GM19455 (cell line): Measurements from ENCODE around the gene LHPP.
"Not testable (repeated sequence)": the region's sequence is repeated elsewhere in the genome, so short reads cannot be mapped to it uniquely, and the experiment has no call there.

Experiments used
- ATAC-seq: cut with Tn5 transposase; IDR thresholded peaks from one replicate; pipeline ENCODE4 v1.9.1; 2021; ENCODE audit not compliant: unreplicated experiment

LHPP gene, protein sequence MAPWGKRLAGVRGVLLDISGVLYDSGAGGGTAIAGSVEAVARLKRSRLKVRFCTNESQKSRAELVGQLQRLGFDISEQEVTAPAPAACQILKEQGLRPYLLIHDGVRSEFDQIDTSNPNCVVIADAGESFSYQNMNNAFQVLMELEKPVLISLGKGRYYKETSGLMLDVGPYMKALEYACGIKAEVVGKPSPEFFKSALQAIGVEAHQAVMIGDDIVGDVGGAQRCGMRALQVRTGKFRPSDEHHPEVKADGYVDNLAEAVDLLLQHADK

DNA sequence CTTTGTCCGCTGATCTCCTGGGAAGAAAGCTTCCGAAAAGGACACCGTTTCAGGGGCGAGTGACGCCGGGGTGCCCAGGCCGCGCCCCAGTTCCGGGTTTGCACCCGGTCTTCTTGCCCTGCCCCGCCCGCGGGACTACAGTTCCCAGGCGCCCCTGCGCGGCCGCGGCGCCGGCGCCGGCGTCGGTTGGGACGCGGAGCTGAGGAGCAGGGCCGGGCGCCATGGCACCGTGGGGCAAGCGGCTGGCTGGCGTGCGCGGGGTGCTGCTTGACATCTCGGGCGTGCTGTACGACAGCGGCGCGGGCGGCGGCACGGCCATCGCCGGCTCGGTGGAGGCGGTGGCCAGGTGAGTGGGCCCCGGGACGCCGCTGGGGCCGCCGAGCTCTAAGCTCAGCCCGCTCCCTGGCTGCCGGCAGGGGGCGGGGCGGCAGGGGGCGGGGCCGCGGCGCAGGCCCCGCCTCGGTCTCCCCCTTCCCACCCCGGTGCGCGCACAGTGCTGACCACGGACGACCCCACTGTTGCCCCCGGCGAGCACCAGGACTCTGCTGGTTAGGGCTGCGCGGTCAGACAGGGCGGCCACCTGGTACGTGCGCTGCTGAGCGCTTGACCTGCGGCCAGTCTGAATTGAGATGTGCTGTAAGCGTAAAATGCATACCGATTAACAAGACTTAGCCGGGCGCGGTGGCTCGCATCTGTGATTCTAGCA is at the start of gene LHPP:
Gene LHPP (plus strand): TSS at position 182 of the 706 bp plus-strand sequence. CDS start 40 bp downstream, at position 222.
- ATAC-seq: peak; percentile 96

DNA sequence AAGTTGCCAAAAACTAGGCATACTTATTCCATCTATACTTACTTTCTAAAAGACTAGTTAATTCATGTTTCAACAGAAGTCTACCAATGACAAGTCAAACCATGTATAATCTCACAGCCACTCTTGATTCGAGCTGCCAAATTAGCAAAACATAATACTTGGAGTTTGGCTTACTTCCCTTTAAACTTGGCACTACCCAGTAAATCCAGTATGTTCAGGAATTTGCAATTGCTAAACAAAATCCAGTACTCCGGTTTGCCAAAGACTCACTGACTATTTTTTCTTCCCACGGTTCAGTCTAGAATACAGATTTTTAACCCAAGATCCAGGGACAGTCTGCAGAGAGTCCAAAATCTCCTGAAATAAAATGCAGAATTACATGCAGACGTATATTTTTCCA is 47.5 kb upstream of the LHPP start:
- no peak for ATAC-seq

DNA sequence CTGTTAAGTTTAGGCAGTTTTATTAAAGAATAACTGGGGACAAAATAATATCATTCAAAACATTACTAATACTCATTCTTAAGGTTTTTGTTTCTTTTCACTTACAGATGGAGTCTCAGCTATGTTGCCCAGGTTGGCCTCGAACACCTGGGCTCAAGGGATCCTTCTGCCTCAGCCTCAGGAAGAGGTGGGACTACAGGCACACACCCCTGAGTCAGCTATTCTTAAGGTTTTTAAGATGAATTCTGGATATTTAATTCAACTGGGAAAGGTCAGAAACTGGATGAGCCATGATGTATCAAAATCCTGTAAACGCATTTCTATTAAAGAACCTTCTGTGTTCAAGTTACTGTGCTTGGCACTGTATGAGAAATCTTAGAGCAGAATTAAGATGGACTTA is 46.4 kb upstream of the LHPP start:
- no peak for ATAC-seq

DNA sequence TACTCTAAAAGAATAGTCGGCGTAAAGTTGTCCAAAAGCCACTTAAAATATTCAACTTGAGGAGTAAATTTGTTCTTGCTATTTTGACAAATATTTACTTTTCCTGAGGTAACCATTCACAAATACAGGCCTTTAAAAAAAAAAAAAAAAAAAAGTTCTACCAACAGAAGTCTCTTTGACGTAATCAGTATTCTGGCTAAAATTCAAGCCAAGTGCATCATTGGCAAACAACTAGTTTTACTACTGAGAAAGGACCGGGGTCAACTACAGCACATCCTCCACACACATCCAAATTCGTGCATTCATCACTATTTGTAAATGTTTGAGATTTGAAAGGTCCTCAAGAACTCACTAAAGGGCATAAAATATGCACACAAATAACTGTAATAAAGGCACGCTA is 44.9 kb upstream of the LHPP start:
- ATAC-seq: no peak

DNA sequence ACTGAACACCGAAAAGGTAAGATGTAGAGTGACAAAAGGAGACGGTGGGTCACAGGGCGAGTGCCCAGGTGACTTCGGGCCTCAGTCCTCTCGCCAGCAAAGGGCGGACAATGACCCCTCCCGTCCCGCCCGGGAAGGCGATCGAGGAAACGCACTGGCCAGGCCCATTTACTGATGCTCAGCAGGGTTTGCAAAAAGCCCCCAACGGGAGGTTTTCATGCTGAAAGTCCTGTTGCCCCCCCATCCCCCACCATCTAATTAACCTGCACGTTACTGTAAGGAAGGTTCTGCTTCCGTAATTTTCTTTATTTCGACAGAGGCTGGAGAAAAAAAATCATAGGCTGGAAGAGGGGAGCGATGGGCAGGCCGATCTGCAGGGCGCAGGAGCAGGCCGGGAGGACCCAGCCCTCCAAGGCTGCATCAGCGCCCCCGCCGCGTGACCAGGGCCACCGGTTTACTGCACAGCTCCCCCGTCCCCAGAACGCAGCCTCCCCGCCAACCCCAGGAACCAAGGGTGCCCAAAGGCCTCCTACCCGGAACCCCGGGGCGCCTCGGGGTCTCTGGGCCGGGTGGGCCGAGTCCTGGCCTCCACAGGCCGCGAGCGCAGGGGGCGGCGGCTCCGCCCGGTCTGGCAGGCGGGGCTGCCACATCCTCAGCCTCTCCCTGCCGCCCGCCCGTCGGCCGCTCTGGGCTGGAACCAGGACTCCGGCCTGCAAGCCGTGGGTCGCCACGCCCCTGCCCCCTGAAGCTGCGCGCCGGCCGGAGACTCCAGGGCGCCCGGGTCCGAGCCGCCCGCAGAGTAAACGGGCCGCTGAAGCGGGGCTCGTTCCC is 43.5 kb upstream of the LHPP start:
- peak; percentile 26 for ATAC-seq

DNA sequence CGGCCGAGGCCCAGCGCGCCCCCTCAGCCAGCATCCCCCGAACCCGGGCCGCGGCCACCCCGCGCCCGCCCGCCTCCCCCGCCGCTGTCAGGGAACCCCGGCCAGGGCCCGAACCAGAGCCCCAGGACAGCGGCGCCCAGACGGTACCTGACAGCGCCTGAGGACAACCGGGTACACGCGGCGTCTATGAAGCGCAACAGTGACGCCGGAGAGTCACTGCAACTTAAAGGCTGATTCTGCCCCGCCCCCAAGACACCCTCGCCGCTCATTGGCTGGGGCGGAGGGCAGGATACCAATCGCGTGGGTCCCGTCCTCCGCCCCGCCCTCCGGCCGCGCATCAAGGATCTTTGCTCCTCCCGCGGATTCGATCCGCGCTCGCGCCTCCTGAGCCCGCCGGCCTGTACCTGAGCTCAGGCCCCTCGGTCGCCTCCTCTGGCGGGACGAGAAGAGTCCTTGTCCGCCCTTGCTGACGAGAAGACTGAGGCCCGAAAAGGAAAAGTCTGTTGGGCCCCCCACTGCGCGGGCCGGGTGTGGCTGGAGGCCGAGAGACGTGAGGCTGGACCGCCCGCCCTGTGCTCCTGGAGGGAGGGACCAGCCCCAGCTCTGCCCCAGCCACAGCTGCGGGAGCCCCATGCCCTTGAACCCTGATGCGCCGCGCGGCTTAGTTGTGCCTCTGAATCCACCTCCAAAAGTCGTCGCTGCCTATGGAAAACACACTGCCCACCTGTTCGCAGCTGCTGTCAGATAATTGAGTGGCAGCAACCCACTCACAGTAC is 42.7 kb upstream of the LHPP start, which contains the start of gene OAT:
Gene OAT (minus strand): TSS at position 198 of the 776 bp plus-strand sequence. CDS start 6,752 bp downstream, outside the sequence.
- peak; percentile 95 for ATAC-seq

DNA sequence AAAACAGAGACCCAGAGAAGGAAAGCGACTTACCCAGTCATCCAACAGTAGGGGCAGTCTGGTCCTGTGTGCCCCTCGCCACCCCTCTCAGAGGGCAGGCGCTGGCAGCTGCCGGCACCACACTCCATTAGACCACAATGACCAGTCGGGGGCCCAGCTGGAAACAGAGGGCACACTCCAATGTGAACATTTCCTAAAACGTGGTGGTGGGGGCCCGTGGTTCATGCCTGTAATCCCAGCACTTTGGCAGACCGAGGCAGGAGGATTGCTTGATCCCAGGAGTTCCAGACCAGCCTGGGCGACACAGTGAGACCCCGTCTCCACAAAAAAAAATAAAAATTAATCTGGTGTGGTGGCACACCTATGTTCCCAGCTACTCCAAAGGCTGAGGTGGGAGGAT is 42.0 kb upstream of the LHPP start:
- ATAC-seq: no peak

DNA sequence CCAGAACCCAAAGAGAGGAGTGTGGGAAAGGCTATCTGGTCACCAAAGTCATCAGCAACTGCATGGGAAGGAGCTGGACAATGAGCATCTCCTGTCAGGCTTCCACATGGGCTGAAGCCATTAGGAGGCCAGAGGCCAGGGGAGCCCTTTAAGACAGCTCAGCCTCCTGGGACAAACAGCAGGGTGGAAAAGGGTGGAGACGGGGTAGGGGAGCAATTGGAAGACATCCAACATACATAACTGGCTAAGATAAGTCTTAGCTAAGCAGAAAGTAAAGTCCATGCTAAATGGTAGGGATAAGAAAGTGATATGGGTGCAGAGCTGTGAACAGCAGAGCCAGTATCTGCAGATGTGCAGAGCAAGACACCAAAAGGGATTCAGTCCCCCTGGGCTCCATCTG is 41.4 kb upstream of the LHPP start:
- no peak for ATAC-seq

DNA sequence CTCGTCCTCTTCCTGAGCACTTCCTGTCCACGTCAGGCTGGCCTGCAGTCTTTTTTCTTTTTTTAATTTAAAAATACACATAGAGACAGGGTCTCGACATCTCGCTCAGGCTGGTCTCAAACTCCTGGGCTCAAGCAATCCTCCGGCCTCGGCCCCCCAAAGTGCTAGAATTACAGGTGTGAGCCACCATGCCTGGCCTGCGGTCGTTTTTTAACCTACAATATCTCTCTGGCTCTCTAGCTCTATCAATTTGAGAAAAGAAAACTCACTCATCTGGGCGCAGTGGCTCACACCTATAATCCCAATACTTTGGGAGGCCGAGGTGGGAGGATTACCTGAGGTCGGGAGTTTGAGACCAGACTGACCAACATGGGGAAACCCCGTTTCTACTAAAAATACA is 38.9 kb upstream of the LHPP start:
- ATAC-seq: no peak

DNA sequence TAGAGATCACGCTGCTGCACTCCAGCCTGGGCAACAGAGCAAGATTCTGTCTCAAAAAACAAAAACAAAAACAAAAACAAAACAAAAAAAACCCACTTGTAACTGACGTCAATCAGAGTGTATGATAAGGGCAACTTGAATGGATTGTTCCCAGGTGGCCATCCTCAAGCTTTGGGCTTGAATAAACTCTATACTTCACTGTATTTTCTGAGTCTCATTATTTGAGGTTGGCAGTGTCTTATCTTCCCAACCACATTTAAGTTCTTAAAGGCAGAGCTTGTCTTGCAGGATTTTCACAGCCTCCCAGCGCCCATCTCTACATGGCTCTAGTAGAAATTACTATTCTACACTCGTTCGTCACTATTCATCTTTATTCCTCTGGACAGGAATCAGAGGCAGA is 37.8 kb upstream of the LHPP start:
- no peak for ATAC-seq

DNA sequence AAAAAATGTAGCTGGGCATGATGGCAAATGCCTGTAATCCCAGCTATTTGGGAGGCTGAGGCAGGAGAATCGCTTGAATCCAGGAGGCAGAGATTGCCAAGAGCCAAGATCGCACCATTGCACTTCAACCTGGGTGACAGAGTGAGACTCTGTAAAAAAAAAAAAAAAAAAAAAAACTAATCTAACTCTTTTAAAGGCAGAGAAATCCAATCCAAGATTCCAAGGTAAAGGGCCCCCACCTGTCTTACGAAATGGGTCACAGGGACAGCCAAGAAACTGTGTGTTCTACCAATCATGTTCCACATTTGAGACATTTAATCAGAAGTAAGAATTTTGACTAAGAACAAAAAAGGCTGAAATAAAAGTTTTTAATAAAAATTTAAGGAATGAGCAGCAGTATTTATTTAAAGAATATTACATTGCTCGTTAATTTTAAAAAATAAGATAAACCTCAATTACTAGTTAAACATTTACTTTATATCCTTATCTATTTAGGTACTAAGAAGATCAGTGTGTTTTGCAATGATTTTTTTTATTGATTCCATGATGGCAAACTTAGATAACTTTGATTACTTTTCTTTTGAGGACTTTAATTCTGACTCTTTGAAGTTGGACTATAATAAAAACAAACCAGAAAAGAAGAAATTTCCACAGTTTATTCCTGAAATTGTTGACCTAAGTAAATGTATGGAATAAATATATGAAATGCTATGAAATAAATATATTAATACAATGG is 36.2 kb upstream of the LHPP start:
- no peak for ATAC-seq

DNA sequence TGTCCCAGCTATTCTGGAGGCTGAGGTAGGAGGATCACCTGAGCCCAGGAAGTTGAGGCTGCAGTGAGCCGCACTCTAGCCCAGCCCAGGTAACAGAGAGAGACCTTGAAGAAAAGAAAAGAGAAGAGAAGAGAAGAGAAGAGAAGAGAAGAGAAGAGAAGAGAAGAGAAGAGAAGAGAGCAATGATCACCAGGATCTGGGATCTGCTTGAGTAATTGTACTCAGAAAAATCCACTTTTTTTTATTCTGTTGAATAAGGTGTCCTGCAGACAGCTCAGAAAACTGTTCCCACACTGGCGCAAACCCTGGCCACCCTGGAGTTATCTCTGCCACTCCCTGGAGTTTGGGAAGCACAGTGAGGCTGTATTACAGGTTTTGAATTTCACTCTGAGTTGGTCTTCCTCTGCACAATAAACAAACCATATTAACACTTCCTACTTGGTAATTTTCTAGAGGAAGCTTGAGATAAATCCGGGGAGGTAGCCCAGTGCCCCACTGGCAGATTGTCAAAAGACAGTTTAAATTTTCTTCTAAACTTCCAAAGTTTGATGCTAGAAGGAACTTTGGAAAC is 33.3 kb upstream of the LHPP start:
- no peak for ATAC-seq

DNA sequence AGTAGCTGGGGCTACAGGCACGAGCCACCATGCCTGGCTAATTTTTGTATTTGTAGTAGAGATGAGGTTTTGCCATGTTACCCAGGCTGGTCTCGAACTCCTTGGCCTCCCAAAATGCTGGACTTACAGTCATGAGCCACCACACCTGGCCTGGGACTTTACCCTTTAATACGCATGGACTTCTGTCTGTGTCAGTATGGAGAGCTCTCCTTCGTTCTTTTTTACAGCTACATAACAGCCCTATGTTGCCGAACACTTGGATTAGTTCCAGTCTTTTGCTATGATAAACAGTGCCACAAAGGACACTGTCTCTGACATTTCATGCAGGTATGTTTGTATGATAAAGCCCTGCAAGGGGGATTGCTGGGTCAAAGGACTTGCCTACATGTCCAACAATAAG is 32.0 kb upstream of the LHPP start:
- no peak for ATAC-seq

DNA sequence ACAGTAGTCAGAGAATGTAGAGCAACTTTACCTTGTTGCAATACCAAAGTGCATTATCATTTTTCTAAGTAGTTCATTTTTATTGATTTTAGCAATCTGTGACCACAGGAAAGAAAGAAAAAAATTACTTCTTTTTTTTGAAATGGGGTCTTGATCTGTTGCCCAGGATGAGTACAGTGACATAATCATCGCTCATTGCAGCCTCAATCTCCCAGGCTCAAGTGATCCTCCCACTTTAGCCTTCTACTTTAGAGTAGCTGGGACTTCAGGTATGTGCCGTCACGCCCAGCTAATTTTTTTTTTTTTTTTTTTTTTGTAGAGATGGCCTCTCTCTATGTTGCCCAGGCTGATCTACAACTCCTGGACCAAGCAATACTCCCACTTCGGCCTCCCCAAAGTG is 31.5 kb upstream of the LHPP start:
- no peak for ATAC-seq

DNA sequence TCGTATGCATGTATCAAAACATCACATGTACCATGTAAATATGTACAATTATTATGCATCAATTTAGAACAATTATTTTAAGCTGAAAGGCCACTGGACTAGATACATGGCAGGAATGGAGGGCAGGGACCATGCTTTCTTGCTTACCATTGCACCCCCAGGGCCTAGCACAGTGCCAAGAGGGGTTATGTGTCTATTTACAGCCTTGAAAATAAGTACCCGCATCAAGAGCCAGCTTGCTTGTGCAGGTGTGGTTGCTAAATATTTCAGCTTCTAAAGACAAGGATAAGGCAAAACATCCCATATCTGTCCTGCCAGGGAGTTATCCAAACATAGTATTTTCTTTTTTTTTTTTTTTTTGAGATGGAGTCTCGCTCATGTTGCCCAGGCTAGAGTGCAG is 28.2 kb upstream of the LHPP start:
- no peak for ATAC-seq

DNA sequence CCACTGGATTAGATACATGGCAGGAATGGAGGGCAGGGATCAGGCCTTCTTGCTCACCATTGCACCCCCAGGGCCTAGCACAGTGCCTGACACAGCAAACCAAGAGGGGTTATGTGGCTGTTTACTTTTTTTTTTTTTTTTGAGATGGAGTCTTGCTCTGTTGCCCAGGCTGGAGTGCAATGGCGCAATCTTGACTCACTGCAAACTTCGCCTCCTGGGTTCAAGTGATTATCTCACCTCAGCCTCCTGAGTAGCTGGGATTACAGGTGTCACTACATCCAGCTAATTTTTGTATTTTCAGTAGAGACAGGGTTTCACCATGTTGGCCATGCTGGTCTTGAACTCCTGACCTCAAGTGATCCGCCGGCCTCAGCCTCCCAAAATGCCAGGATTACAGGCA is 25.9 kb upstream of the LHPP start:
- ATAC-seq: not testable (repeated sequence)

DNA sequence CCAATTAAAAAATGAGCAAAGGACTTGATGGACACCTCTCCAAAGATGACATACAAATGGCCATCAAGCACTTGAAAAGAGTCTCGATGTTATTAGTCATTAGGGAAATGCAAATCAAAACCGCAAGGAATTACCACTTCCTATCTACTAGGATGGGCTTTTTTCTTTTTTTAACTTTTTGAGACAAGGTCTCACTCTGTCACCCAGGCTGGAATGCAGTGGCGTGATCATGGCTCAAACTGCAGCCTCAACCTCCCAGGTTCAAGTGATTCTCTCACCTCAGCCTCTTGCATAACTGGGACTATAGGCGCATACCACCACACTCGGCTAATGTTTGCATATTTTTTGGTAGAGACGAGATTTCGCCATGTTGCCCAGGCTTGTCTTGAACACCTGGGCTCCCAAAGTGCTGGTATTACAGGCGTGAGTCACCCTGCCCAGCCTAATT is 25.4 kb upstream of the LHPP start:
- no peak for ATAC-seq

DNA sequence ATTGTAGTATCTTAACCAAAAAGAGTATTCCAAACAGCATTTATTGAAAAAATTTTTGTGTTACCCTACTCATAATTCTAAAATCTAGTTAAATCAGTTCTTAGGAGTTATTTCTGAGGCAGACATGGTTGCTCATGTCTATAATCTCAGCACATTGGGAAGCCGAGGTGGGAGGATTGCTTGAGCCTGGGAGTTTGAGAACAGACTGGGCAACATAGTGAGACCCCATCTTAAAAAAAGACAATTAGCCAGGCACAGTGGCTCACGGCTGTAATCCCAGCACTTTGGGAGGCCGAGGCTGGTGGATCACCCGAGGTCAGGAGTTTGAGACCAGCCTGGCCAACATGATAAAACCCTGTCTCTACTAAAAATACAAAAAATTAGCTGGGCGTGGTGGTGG is 19.9 kb upstream of the LHPP start:
- ATAC-seq: not testable (repeated sequence)

DNA sequence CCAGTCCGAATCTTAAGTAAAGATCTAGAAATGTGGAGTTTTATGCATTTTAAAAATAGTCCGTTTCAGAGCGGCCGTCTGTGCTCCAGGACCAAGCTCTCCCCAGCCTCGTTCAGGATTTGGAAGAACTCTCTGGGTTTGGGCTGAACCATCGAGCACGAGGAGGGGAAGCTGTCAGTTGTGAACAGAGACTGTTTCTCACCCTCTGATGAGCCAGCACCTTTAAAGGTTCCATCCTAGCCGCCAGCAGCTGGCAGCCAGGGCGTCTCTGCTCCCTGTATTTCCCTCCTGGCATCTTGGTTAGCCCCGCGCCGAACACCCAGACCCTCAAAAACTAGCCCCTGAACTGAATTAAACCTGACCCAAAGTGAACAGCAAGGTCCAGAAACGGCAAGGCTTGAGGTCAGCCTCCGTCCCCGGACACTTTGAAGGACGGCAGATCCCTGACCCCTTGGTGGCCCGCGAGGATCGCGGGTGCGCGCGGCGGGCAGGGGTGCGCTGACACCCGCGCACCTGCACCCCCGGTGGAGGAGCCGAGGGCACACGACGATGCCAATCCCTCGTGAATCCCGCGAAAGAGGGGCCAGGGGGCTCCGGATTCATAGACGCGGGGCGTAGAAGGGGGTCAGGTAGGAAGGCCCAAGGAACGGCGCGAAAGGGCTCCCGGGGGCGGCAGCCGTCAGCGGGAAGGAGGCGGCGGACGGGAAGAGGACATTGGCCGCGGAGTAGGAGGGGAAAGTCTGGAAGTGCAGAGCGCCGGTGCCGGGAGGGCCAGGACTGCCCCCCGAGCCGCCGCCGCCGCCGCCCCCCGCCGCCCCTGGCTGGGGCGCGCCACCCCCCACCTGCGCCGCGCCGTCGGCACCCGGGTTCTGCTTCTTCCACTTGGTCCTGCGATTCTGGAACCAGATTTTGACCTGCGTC is 14.5 kb upstream of the LHPP start:
- ATAC-seq: no peak
